Stimulated activated CD4-positive, alpha-beta T cell treated with anti-CD3 and anti-CD28 coated beads, Interleukin-1b, Interleukin-23, amount 100 ng/mL, for 24 hours (primary cell): Measurements from ENCODE around the gene DOCK1.
"Not testable (repeated sequence)": the region's sequence is repeated elsewhere in the genome, so short reads cannot be mapped to it uniquely, and the experiment has no call there.

Experiments
- DNase-seq, 4 experiments: peaks; one replicate each; pipeline ENCODE4 v3.0.0-alpha.2; 2020; ENCODE audit warnings: low read depth in 4 of 4, low spot score in 1 of 4

The DOCK1 gene

DNA sequence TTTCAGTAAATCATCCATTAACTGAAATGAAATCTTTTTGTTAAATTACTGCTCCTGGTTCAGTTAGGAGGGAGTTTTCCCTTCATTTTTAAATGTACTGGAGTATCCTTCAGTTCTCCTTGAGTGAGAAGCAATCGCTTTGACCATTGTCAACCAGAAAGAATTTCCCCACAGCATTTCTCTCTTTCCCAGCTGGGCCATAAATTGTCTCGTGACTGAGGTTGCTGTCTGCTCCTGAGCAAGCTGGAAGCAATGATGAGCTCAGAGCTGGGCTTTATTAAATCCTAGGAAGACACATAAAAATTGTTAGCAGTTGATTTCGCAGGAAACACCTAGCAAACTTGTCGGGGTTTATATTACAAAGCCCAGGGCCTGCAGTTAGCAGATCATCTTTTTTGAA, 393.2 kb downstream of the DOCK1 start:
- no peak for DNase-seq

GRCh38 chr10:127299192-127299591, 394.0 kb downstream of the DOCK1 start:
- not testable (repeated sequence) for DNase-seq

- DNase-seq: no peak
Measured at GRCh38 chr10:127299956-127300689, 394.9 kb downstream of the DOCK1 start.

GRCh38 chr10:127300868-127301321, 395.7 kb downstream of the DOCK1 start:
- no peak for DNase-seq

GRCh38 chr10:127302343-127302742, 397.1 kb downstream of the DOCK1 start:
- DNase-seq: no peak

DNA sequence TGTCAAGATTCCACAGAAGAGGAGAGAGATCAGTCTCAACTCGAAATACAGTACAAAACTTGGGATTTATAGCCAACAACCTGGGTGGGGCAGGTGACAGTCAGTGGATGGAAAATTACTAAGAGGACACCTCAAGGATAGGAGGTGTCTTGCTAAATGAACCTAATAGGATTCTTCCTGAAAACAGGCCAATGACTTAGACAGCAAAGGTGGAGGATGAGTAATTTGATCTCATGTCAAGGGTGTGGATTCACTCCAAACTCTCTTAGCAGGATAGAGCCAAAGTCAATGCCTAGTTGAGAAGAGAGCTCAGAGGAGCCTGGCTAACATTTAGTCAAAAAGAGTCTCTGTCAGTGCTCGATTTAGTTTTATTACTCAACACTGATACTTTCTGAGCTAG, 397.9 kb downstream of the DOCK1 start:
- DNase-seq: no peak

- DNase-seq: no peak
Measured at GRCh38 chr10:127303746-127304145, 398.5 kb downstream of the DOCK1 start.

DNA sequence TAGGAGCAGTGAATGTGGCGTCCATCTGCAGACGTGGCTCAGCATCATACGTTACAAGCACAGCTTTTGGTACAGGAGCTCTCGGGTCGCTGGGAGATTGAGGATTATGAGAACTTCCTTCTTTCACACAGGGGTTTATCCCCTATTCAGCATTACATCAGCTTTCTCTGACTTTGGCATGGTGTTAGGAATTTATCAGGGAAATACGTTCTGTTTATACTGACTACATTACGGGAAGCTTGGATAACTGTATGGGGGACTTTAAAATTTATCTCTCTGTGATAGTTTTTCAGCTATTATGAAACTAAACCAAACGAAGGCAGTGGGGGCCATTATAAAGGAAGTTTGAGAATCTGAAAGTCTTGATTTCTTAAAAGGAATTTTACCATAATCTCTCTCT, 401.3 kb downstream of the DOCK1 start:
- no peak for DNase-seq

DNA sequence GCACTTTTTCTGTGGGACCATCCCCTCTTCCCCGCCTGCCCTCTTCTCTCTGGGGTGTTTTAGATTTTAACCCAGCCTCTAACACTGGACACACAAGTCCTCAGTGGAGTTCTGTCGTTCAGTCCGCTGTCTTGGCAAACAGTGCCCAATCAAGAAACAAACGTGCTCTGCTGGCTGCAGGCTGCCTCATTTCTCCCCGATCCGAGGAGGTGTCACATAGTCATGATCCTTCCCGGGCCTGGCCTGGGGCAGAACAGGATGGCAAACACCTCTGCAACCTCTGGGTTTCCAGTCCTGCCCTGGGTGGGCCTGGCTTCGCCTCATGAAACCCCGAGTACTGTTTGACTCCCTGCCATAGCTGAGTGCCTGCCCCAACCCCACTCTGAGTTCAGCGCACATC, 402.1 kb downstream of the DOCK1 start:
- DNase-seq: no peak

DNA sequence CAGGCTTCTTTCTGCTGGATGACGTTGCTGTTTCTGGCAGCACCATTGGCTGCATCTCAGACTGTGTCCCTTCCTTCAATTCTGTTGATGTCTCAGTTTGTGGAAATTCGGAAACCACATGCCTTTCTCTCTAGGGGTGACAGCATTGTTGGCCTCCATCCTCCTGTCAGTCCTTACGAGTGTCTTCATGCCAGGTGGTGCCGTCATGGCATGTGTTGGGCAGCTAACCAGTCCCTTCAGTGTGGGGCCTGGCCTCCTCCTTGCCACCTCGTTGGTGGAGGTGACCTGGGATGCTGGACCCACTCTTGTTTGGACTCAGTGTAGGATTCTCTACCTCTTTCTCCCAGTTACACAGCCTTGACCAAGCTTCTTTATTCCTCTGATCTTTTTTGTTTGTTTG, 402.8 kb downstream of the DOCK1 start:
- DNase-seq: no peak

DNA sequence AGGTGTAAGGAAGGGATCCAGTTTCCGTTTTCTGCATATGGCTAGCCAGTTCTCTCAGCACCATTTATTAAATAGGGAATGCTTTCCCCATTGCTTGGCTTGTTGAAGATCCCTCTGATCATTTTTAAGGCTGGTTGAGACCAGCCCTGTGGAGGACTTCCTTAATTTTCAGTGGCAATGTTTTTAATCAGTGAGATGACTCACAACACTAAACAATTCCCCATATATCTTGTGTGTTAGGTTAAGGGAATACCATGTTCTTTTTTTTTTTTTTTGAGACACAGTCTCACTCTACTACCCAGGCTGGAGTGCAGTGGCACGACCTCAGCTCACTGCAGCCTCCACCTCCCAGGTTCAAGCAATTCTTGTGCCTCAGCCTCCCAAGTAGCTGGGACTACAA, 404.4 kb downstream of the DOCK1 start:
- DNase-seq: not testable (repeated sequence)

- DNase-seq: no peak
Measured at GRCh38 chr10:127310430-127310829, 405.2 kb downstream of the DOCK1 start.

GRCh38 chr10:127310923-127311322, 405.7 kb downstream of the DOCK1 start:
- no peak for DNase-seq

- DNase-seq: no peak
Measured at GRCh38 chr10:127313996-127314700, 408.9 kb downstream of the DOCK1 start.

DNA sequence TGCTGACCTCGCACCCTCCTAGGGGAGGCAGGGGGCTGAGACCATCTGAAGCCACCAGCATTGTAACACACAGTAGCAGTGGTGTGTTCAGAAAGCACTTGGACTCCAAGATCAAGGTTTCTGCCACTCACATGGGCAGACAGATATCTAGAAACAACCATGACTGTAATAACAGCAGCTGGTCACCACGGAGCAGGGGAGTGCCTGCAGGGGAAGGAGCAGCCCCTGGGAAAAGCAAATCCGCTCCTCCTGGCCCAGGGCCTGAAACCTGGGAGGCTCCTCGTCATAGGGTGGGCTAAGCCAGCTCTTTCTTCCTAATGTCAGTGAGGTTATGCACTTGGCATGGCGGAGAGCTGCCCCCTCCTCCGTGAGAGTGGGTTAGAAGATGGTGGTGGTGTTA, 409.6 kb downstream of the DOCK1 start:
- DNase-seq: no peak

GRCh38 chr10:127315888-127316287, 410.7 kb downstream of the DOCK1 start:
- DNase-seq: no peak

GRCh38 chr10:127318396-127318795, 413.2 kb downstream of the DOCK1 start:
- no peak for DNase-seq

DNA sequence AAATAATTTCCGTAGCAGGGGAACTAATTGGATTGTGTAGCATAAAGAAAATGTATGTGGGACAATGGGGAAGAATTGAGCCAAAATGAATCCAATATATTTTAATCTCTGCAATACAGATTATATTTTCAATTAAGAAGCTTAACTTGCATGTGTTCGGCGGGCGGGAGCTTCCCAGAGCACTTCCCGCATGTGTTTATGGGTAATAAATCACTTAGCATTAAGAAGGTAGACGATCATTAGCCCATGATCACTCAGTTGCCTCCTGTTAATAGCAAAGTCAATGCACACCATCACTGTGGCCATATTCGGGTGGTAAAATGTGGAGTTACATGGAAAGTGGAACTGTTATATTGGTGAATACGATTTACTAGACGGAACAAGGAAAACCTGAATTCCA, 414.0 kb downstream of the DOCK1 start:
- DNase-seq: no peak

DNA sequence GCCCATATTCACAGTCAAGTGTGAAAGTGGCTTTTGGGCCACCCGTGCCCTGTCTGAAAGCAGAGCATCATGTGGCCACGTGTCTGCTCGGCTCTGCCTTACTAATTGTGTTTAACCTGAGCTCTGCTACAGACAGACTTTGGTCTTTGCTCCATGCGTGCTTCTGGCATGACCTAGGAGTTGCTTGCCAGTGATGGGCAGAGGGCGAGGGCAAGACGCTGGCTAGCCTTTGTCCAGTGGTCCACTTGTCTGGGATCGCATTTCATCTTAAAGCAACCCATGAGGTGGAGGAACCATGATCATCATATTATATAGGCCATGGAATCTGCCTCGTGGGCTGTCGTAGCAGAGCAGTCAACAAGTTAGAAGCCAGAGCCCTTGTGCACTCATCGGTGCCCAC, 414.5 kb downstream of the DOCK1 start:
- DNase-seq: no peak

GRCh38 chr10:127320176-127320575, 414.9 kb downstream of the DOCK1 start:
- DNase-seq: no peak

DNA sequence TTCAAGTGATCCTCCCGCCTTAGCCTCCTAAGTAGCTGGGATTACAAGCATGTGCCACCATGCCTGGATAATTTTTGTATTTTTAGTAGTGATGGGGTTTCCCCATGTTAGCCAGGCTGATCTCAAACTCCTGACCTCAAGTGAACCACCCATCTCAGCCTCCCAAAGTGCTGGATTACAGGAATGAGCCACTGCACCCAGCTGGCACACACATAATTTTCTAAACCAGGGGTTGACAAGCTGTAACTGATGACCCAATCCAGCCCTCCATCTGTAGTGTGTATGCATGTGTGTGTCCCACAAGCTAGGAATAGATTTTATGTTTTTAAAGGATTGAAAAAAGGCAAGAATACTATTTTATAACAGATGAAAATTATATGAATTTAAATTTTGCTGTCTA, 417.1 kb downstream of the DOCK1 start:
- DNase-seq: no peak

- no peak for DNase-seq
Measured at GRCh38 chr10:127325506-127325905, 420.3 kb downstream of the DOCK1 start.

DNA sequence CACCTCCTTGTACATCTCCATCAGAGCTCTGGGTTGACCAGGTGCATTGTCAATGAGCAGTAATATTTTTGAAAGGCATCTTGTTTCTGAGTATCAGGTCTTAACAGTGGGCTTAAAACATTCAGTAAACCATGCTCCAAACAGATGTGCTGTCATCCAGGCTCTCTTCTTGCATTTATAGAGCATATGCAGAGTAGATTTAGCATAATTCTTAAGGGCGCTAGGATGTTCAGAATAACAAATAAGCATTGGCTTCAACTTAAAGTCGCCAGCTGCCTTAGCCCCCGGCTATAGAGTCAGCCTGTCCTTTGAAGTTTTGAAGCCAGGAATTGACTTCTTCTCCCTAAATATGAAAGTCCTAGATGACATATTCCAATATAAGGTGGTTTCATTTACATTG, 421.7 kb downstream of the DOCK1 start:
- no peak for DNase-seq
